Smooth muscle cell (in vitro differentiated cells): ENCODE data around the gene CLIC4. TPM values are rescaled to one million over a fixed set of nuclear protein-coding genes. Genes with fewer than 3 reads are reported as not detected.
"Not testable (repeated sequence)": the region's sequence is repeated elsewhere in the genome, so short reads cannot be mapped to it uniquely, and the experiment has no call there.

Experiments used
- DNase-seq: peaks from one replicate; lab custom pipeline; 2025; ENCODE audit not compliant: unreplicated experiment; lab: John Stamatoyannopoulos, UW
- H2AFZ ChIP-seq: fragments of 200-600 bp; sonication (generic); 2 replicates; pipeline ENCODE4 v1.6.0; 2016; ENCODE audit warnings: antibody characterized with exemption, low read depth, mild to moderate bottlenecking
- H3F3A ChIP-seq: fragments of 200-600 bp; sonication (generic); 2 replicates; pipeline ENCODE4 v1.6.0; 2017; ENCODE audit warnings: antibody characterized with exemption, low read depth
- H3K27ac ChIP-seq: fragments of 200-600 bp; sonication (generic); 2 replicates; pipeline ENCODE4 v1.5.1; 2016; ENCODE audit warnings: low read depth, mild to moderate bottlenecking
- H3K27me3 ChIP-seq: fragments of 200-600 bp; sonication (generic); 2 replicates; pipeline ENCODE4 v1.6.1; 2016; ENCODE audit warnings: low read depth, mild to moderate bottlenecking
- H3K36me3 ChIP-seq: fragments of 200-600 bp; sonication (generic); 2 replicates; pipeline ENCODE4 v1.5.1; 2016; ENCODE audit warnings: low read depth
- H3K4me1 ChIP-seq: fragments of 200-600 bp; sonication (generic); 2 replicates; pipeline ENCODE4 v1.5.1; 2016; ENCODE audit warnings: low read depth
- H3K4me2 ChIP-seq: fragments of 200-600 bp; sonication (generic); 2 replicates; pipeline ENCODE4 v1.6.0; 2016; ENCODE audit warnings: mild to moderate bottlenecking
- H3K4me3 ChIP-seq: fragments of 200-600 bp; sonication (generic); 2 replicates; pipeline ENCODE4 v1.5.1; 2016; ENCODE audit warnings: mild to moderate bottlenecking
- H3K79me2 ChIP-seq: fragments of 200-600 bp; sonication (generic); 2 replicates; pipeline ENCODE4 v1.6.0; 2016; ENCODE audit warnings: low read depth, mild to moderate bottlenecking
- H3K9ac ChIP-seq: fragments of 200-600 bp; sonication (generic); 2 replicates; pipeline ENCODE4 v1.6.0; 2016; ENCODE audit warnings: low read depth
- H3K9me3 ChIP-seq: fragments of 200-600 bp; sonication (generic); replicated peaks from 2 replicates; pipeline ENCODE4 v1.5.1; 2016; ENCODE audit warnings: low read depth
- H4K20me1 ChIP-seq: fragments of 200-600 bp; sonication (generic); 2 replicates; pipeline ENCODE4 v1.6.0; 2016; ENCODE audit warnings: low read depth
- WGBS: methylation state at CpG from one replicate; pipeline ENCODE4 v1.1.7; 2016; ENCODE audit warnings: low lambda C conversion rate; 5-methylcytosine and 5-hydroxymethylcytosine counted together
- polyA plus RNA-seq: library from polyadenylated mRNA; unstranded; fragments of >200 nt; fragmentation: Nextera tagmentation; extraction: Ambion mirVana; gene quantifications from 2 replicates; pipeline ENCODE4 v1.2.1, GENCODE V29; 2016
- total RNA-seq: library from RNA; depleted of rRNA; stranded (reverse); fragments of >200 nt; gene quantifications from 2 replicates; pipeline ENCODE4 v1.2.3, GENCODE V29; 2014
- TF ChIP-seq, protein P1 (sequence below): fragments of 200-600 bp; sonication (generic); IDR thresholded peaks from 2 replicates; pipeline ENCODE4 v1.5.1; 2017; ENCODE audit warnings: borderline replicate concordance, mild to moderate bottlenecking, antibody characterized with exemption; ENCODE audit not compliant: insufficient read depth, poor library complexity, severe bottlenecking

The CLIC4 gene
- total and polyA plus RNA-seq, 2 experiments from 2014 or later = 151 to 389 TPM

DNA sequence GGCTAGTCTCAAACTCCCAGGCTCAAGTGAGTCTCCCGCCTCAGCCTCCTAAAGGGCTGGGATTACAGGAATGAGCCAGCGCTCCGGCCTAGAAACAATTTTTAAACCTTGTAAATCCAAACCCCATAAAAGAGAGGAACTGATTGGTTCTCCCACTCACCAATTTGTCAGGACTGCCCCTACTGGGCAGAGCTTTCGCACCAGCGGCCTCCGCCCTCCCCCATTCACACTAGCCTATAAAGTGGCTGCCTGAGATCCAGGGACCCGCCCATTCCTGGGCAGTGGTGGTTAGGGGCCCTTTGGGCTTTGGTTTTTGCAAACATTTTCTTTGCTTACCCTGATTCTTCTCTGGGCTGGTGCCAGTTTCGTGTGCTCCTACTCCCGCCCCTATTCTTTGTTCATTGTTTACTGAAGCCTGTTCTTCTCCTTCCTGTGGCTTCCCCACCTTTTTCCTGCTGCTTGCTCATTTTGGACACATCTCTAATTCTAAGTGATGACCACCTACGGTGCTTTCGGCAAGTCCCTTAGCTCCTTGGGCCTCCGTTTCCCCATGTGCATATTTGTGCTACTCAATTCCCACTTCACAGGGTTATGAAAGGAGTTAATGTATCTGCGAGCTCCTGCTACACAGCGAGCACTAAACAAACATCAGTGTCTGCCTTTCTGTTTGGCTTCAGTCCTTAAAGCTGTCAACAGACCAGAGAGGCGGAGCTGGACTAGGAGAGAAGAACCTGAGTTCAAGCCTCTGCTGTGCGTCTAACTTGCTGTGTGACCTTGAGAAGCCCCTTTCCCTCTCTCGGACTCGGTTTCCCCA, 39.8 kb upstream of the CLIC4 start:
- no peaks in the 10 kb centered on the region for H3K9me3 ChIP-seq
- peak; percentile 12 for DNase-seq
- no peak overlapping the region for H3K9ac ChIP-seq
- H2AFZ ChIP-seq = peak overlapping the region; percentile 69
- no peaks in the 10 kb centered on the region for H3K27me3 ChIP-seq
- peaks cover 7% of the 10 kb centered on the region for H3K4me1 ChIP-seq
- H3F3A ChIP-seq = peaks cover 6% of the 10 kb centered on the region
- H3K27ac ChIP-seq = peak overlapping the region; percentile 70
- H3K4me2 ChIP-seq = peak overlapping the region; percentile 33
- H4K20me1 ChIP-seq = no peaks in the 10 kb centered on the region
- TF ChIP-seq, protein P1, sequence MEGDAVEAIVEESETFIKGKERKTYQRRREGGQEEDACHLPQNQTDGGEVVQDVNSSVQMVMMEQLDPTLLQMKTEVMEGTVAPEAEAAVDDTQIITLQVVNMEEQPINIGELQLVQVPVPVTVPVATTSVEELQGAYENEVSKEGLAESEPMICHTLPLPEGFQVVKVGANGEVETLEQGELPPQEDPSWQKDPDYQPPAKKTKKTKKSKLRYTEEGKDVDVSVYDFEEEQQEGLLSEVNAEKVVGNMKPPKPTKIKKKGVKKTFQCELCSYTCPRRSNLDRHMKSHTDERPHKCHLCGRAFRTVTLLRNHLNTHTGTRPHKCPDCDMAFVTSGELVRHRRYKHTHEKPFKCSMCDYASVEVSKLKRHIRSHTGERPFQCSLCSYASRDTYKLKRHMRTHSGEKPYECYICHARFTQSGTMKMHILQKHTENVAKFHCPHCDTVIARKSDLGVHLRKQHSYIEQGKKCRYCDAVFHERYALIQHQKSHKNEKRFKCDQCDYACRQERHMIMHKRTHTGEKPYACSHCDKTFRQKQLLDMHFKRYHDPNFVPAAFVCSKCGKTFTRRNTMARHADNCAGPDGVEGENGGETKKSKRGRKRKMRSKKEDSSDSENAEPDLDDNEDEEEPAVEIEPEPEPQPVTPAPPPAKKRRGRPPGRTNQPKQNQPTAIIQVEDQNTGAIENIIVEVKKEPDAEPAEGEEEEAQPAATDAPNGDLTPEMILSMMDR = no peak
- H3K4me3 ChIP-seq = peak overlapping the region; percentile 24
- no peaks in the 10 kb centered on the region for H3K36me3 ChIP-seq
- 42% methylated on average over 18 of the region's 18 CpGs for WGBS
- H3K79me2 ChIP-seq = no peaks in the 10 kb centered on the region

DNA sequence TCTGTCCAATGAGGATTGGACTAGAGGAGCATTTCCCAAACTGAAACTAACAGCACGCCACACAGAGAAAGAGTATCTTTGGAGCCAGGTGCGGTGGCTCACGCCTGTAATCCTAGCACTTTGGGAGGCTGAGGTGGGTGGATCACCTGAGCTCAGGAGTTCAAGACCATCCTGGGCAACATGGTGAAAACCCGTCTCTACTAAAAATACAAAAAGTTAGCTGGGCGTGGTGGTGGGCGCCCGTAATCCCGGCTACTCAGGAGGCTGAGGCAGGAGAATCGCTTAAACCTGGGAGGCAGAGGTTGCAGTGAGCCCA, 39.2 kb upstream of the CLIC4 start:
- not testable (repeated sequence) for H3F3A ChIP-seq, H3K9me3 ChIP-seq, H3K4me1 ChIP-seq, H3K27me3 ChIP-seq, DNase-seq, H3K36me3 ChIP-seq, H3K4me3 ChIP-seq, H3K9ac ChIP-seq, H4K20me1 ChIP-seq, H3K4me2 ChIP-seq, H2AFZ ChIP-seq, H3K79me2 ChIP-seq, H3K27ac ChIP-seq
- WGBS = over 99% methylated on average over 9 of the region's 9 CpGs

DNA sequence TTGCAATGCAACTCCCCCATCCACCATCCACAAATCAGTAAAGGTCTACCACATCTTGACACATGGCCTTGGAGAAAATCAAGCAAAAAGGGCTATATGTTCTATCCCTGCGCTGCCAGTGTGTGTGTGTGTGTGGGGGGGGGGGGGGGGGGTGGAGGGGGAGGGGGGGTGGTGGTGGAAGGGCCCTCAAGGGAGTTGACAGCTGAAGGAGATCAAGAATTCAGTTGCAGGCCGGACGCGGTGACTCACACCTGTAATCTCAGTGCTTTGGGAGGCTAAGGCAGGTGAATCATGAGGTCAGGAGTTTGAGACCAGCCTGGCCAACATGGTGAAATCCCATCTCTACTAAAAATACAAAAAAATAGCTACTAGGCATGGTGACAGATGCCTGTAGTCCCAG, 37.6 kb upstream of the CLIC4 start:
- peaks cover 7% of the 10 kb centered on the region for H3K4me1 ChIP-seq
- no peak for DNase-seq

DNA sequence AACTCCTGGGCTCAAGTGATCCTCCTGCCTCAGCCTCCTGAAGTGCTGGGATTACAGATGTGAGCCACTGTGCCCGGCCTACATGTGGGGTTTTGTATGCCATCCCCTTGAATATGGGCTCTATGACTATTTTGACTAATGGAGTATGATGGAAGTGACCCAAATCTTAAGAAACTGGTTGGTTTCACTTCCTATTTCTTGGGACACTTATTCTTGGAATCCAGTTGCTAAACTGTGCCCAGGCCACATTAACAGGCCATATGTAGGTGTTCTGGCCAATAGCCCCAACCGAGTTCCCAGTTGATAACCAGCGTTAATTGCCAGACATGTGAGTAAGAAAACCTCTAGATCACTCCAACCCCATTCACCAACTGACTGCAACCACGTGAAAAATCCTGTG, 36.3 kb upstream of the CLIC4 start:
- DNase-seq = no peak
- Histone ChIP-seq H3K79me2 (no peaks in the 10 kb centered on the region), H4K20me1 (no peaks in the 10 kb centered on the region), H3K9me3 (no peaks in the 10 kb centered on the region), H3K4me2 (no peak overlapping the region), H3K4me3 (no peak overlapping the region), H2AFZ (no peak overlapping the region), H3K27ac (no peak overlapping the region), H3F3A (peaks cover 6% of the 10 kb centered on the region), H3K27me3 (no peaks in the 10 kb centered on the region), H3K36me3 (no peaks in the 10 kb centered on the region), H3K9ac (no peak overlapping the region), H3K4me1 (peaks cover 7% of the 10 kb centered on the region)
- TF ChIP-seq, protein P1 = no peak
- 81% methylated on average over 4 of the region's 4 CpGs for WGBS

More for the DNA sequence above, 37.6 kb upstream of the CLIC4 start:
- TF ChIP-seq, protein P1 = no peak
- Histone ChIP-seq H2AFZ (no peak overlapping the region), H3K79me2 (no peaks in the 10 kb centered on the region), H3K27me3 (no peaks in the 10 kb centered on the region), H3K9ac (no peak overlapping the region), H3K27ac (no peak overlapping the region), H3K9me3 (no peaks in the 10 kb centered on the region), H3F3A (peaks cover 6% of the 10 kb centered on the region), H3K36me3 (no peaks in the 10 kb centered on the region), H4K20me1 (no peaks in the 10 kb centered on the region), H3K4me3 (no peak overlapping the region), H3K4me2 (no peak overlapping the region)
- WGBS = 83% methylated on average over 4 of the region's 4 CpGs
